Left lung (tissue), 10 donors: ENCODE measurements around the gene R3HCC1L. TPM values are rescaled to one million over a fixed set of nuclear protein-coding genes. Genes with fewer than 3 reads are reported as not detected.

ENCODE experiments used
- ATAC-seq: fragments of 200-7000 bp; cut with Tn5 transposase; one replicate; pipeline ENCODE4 v1.9.1; 2020; ENCODE audit warnings: moderate library complexity
- DNase-seq, 4 donors: peaks; one replicate each; pipeline ENCODE4 v3.0.0-alpha.2; 2013 to 2020
- H3K27ac ChIP-seq, 2 donors: fragments of 200-600 bp; sonication (generic) in 1 of 2; one replicate each; pipeline versions ENCODE4 v1.5.0 to v1.8.0; 2020 to 2021
- H3K27me3 ChIP-seq, 2 donors: fragments of 200-600 bp; sonication (generic) in 1 of 2; one replicate each; pipeline versions ENCODE4 v1.5.0 to v1.8.0; 2020 to 2021
- H3K36me3 ChIP-seq, 2 donors: fragments of 200-600 bp; sonication (generic) in 1 of 2; one replicate each; pipeline versions ENCODE4 v1.5.0 to v1.8.0; 2020 to 2021
- H3K4me1 ChIP-seq, 2 donors: fragments of 200-600 bp; one replicate each; pipeline ENCODE4 v1.8.0; 2021
- H3K4me3 ChIP-seq, 2 donors: fragments of 200-600 bp; sonication (generic) in 1 of 2; one replicate each; pipeline versions ENCODE4 v1.5.0 to v1.8.0; 2020 to 2021; ENCODE audit warnings: mild to moderate bottlenecking in 1 of 2
- H3K9me3 ChIP-seq, 2 donors: fragments of 200-600 bp; sonication (generic) in 1 of 2; one replicate each; pipeline versions ENCODE4 v1.5.0 to v1.8.0; 2020 to 2021
- CTCF ChIP-seq, 2 donors: fragments of 200-600 bp; sonication (generic) in 1 of 2; IDR thresholded peaks; one replicate each; pipeline versions ENCODE4 v1.5.0 to v1.8.0; 2021; ENCODE audit warnings: antibody characterized with exemption in 2 of 2
- intact Hi-C, 2 donors: fragments of 100-400 bp; cut with DNase I; formaldehyde crosslinking; loops; one replicate each; pipeline versions ENCODE4 v1.11.2 to v1.14.2; 2022
- polyA plus RNA-seq, 6 donors: library from polyadenylated mRNA; unstranded; fragments of 120-200 nt; gene quantifications; one replicate each; pipeline ENCODE4 v1.2.1, GENCODE V29; 2013; ENCODE audit not compliant: insufficient read length in 6 of 6
- total RNA-seq, 2 donors: library from RNA; stranded (reverse); fragmentation: NEBNext Ultra II Directional; extraction: Animal tissue kit (Norgen Biotek cat#: 25700); gene quantifications; one replicate each; pipeline ENCODE4 v1.2.1, GENCODE V29; 2021
- donor health status: DM: no; HTN: yes; CAD: no.
- donor health status: DM: no; HTN: no; CAD: no.

Gene R3HCC1L
- total and polyA plus RNA-seq, 8 donors, result 10.3 to 24.1 (median 18.5) TPM

GRCh38 chr10:98202378-98202777 is 67.9 kb downstream of the R3HCC1L start:
- H3K4me3 ChIP-seq, result no peak overlapping the region
- no peaks in the 10 kb centered on the region for H3K9me3 ChIP-seq
- no peak for TF ChIP-seq CTCF (IDR thresholded peaks at IDR 0.05)
- ATAC-seq (no peak), DNase-seq (no peak)
- no peak overlapping the region for H3K27ac ChIP-seq
- no peaks in the 10 kb centered on the region for H3K4me1 ChIP-seq
- H3K27me3 ChIP-seq, result no peaks in the 10 kb centered on the region
- no peaks in the 10 kb centered on the region for H3K36me3 ChIP-seq
- intact Hi-C loops, result no loop called here

- no peaks in the 10 kb centered on the region for H3K9me3 ChIP-seq
- no peaks in the 10 kb centered on the region for H3K27me3 ChIP-seq
- DNase-seq, result no peak
- intact Hi-C loops, result no loop called here
- peaks cover 0 to 20% of the 10 kb centered on the region in 2 donors for H3K36me3 ChIP-seq
- TF ChIP-seq CTCF (IDR thresholded peaks at IDR 0.05), result no peak
- no peak for ATAC-seq
- H3K4me3 ChIP-seq, result no peak overlapping the region
- no peaks in the 10 kb centered on the region for H3K4me1 ChIP-seq
- no peak overlapping the region for H3K27ac ChIP-seq
Measured at GRCh38 chr10:98205351-98205750, 70.9 kb downstream of the R3HCC1L start.

- no peaks in the 10 kb centered on the region for H3K4me1 ChIP-seq
- ATAC-seq (no peak), DNase-seq (no peak)
- intact Hi-C loops, result no loop called here
- no peak for TF ChIP-seq CTCF (IDR thresholded peaks at IDR 0.05)
- no peaks in the 10 kb centered on the region for H3K9me3 ChIP-seq
- no peak overlapping the region for H3K27ac ChIP-seq
- peaks cover 0 to 20% of the 10 kb centered on the region in 2 donors for H3K36me3 ChIP-seq
- H3K27me3 ChIP-seq, result no peaks in the 10 kb centered on the region
- no peak overlapping the region for H3K4me3 ChIP-seq
Measured at GRCh38 chr10:98208925-98209324, 74.5 kb downstream of the R3HCC1L start.

- no peaks in the 10 kb centered on the region for H3K4me1 ChIP-seq
- ATAC-seq, result no peak
- no peak overlapping the region for H3K27ac ChIP-seq
- no peak for DNase-seq
- no peaks in the 10 kb centered on the region for H3K9me3 ChIP-seq
- intact Hi-C loops, result no loop called here
- H3K36me3 ChIP-seq, result peaks cover 0 to 20% of the 10 kb centered on the region in 2 donors
- no peaks in the 10 kb centered on the region for H3K27me3 ChIP-seq
- no peak for TF ChIP-seq CTCF (IDR thresholded peaks at IDR 0.05)
- H3K4me3 ChIP-seq, result no peak overlapping the region
Measured at GRCh38 chr10:98209441-98209840, 75.0 kb downstream of the R3HCC1L start.

- intact Hi-C loops, result no loop called here
- peak in 1 of 4 donors; percentile 1 for DNase-seq
- no peak for TF ChIP-seq CTCF (IDR thresholded peaks at IDR 0.05)
- H3K4me3 ChIP-seq, result no peak overlapping the region
- H3K4me1 ChIP-seq, result no peaks in the 10 kb centered on the region
- H3K9me3 ChIP-seq, result no peaks in the 10 kb centered on the region
- no peaks in the 10 kb centered on the region for H3K27me3 ChIP-seq
- no peak overlapping the region for H3K27ac ChIP-seq
- no peak for ATAC-seq
- peaks cover 0 to 20% of the 10 kb centered on the region in 2 donors for H3K36me3 ChIP-seq
Measured at GRCh38 chr10:98212196-98212595, 77.7 kb downstream of the R3HCC1L start.
